ENCODE data around the gene ATRAID.

Gene ATRAID

GRCh38 chr2:27238976-27239375 lies 27.1 kb downstream of the ATRAID start:
- Histone ChIP-seq H3K27ac (no peak overlapping the region), H3K4me1 (ENCODE audit: control insufficient read depth in 1 of 2, insufficient read depth in 1 of 2, low read depth in 1 of 2, low read length in 1 of 2) (no peaks in the 10 kb centered on the region), H3K36me3 (peaks cover 98% of the 10 kb centered on the region), H3K9me3 (no peaks in the 10 kb centered on the region), H3K4me3 (ENCODE audit: low read depth in 1 of 2, low read length in 1 of 2) (no peak overlapping the region), H3K27me3 (no peaks in the 10 kb centered on the region)
- TF ChIP-seq CTCF (IDR thresholded peaks at IDR 0.05) = no peak

- peaks cover 92% of the 10 kb centered on the region for H3K36me3 ChIP-seq
- H3K27me3 ChIP-seq = no peaks in the 10 kb centered on the region
- no peaks in the 10 kb centered on the region for H3K4me1 ChIP-seq (ENCODE audit: control insufficient read depth in 1 of 2, insufficient read depth in 1 of 2, low read depth in 1 of 2, low read length in 1 of 2)
- no peak overlapping the region for H3K4me3 ChIP-seq (ENCODE audit: low read depth in 1 of 2, low read length in 1 of 2)
- H3K9me3 ChIP-seq = no peaks in the 10 kb centered on the region
- no peak for TF ChIP-seq CTCF (IDR thresholded peaks at IDR 0.05)
- no peak overlapping the region for H3K27ac ChIP-seq
Measured at GRCh38 chr2:27240406-27240805, 28.6 kb downstream of the ATRAID start.

GRCh38 chr2:27241761-27242613 lies 30.1 kb downstream of the ATRAID start:
- Histone ChIP-seq H3K27me3 (no peaks in the 10 kb centered on the region), H3K4me3 (ENCODE audit: low read depth in 1 of 2, low read length in 1 of 2) (no peak overlapping the region), H3K36me3 (peaks cover 78% of the 10 kb centered on the region), H3K27ac (no peak overlapping the region), H3K9me3 (no peaks in the 10 kb centered on the region), H3K4me1 (ENCODE audit: control insufficient read depth in 1 of 2, insufficient read depth in 1 of 2, low read depth in 1 of 2, low read length in 1 of 2) (no peaks in the 10 kb centered on the region)
- no peak for TF ChIP-seq CTCF (IDR thresholded peaks at IDR 0.05)

GRCh38 chr2:27242614-27242951 lies 30.7 kb downstream of the ATRAID start:
- H3K9me3 ChIP-seq = no peaks in the 10 kb centered on the region
- no peak overlapping the region for H3K4me3 ChIP-seq (ENCODE audit: low read depth in 1 of 2, low read length in 1 of 2)
- H3K4me1 ChIP-seq (ENCODE audit: control insufficient read depth in 1 of 2, insufficient read depth in 1 of 2, low read depth in 1 of 2, low read length in 1 of 2) = no peaks in the 10 kb centered on the region
- no peak for TF ChIP-seq CTCF (IDR thresholded peaks at IDR 0.05)
- no peaks in the 10 kb centered on the region for H3K27me3 ChIP-seq
- no peak overlapping the region for H3K27ac ChIP-seq
- H3K36me3 ChIP-seq = peaks cover 72% of the 10 kb centered on the region

- Histone ChIP-seq H3K36me3 (peaks cover 62% of the 10 kb centered on the region), H3K9me3 (no peaks in the 10 kb centered on the region), H3K27me3 (no peaks in the 10 kb centered on the region), H3K4me1 (ENCODE audit: control insufficient read depth in 1 of 2, insufficient read depth in 1 of 2, low read depth in 1 of 2, low read length in 1 of 2) (no peaks in the 10 kb centered on the region), H3K4me3 (ENCODE audit: low read depth in 1 of 2, low read length in 1 of 2) (no peak overlapping the region), H3K27ac (no peak overlapping the region)
- no peak for TF ChIP-seq CTCF (IDR thresholded peaks at IDR 0.05)
Measured at GRCh38 chr2:27243391-27244130, 31.7 kb downstream of the ATRAID start.
